ENCODE measurements around the gene VAT1L. TPM values are rescaled to one million over a fixed set of nuclear protein-coding genes. Genes with fewer than 3 reads are reported as not detected.

The VAT1L gene
- total RNA-seq, 1 experiment from 2014 or later: 33.8 TPM

GRCh38 chr16:77873066-77873465 lies 84.7 kb downstream of the VAT1L start:
- no peak overlapping the region for H3T11ph ChIP-seq (ENCODE audit: low read length)
- Mint-ChIP-seq H3K36me3 (ENCODE audit: insufficient read depth in 1 of 3, low read depth in 3 of 3) (peaks cover 8 to 31% (median 10%) of the 10 kb centered on the region in 3 experiments; a peak in 5 of 7 replicates), H3K4me1 (peaks cover 15 to 28% of the 10 kb centered on the region in 2 experiments), H3K9me3 (peaks cover 0 to 3% of the 10 kb centered on the region in 2 experiments; a peak in 1 of 5 replicates), H3K4me3 (no peak overlapping the region), H3K27me3 (ENCODE audit: low read depth) (no peaks in the 10 kb centered on the region; the same call in 1 of the 2 replicates), H3K27ac (no peak overlapping the region)
- no peak for TF ChIP-seq CTCF (conservative IDR thresholded peaks at IDR 0.05)
- no CpG with 5 or more reads among the region's 3 CpGs for WGBS (ENCODE audit: extremely low coverage, insufficient read length, low lambda C conversion rate)
- H2BK20ac ChIP-seq (ENCODE audit: low read depth, low read length, poor library complexity, severe bottlenecking): no peak overlapping the region
- no peak overlapping the region for H2BK12ac ChIP-seq (ENCODE audit: insufficient read length, low read depth, low read length)
- no peak overlapping the region for H3K4ac ChIP-seq (ENCODE audit: low read depth, low read length)
- no peak overlapping the region for H3K4me2 ChIP-seq (ENCODE audit: insufficient read depth, insufficient read length, low read length)
- H3K4me1 ChIP-seq (ENCODE audit: insufficient read depth, low read length): peaks cover 2% of the 10 kb centered on the region; the same call in 1 of the 2 replicates
- H3K14ac ChIP-seq (ENCODE audit: insufficient read depth, low read length): no peak overlapping the region
- H3K79me1 ChIP-seq (ENCODE audit: insufficient read depth, low read depth, low read length, poor library complexity, severe bottlenecking): no peaks in the 10 kb centered on the region
- no peak overlapping the region for H3K23ac ChIP-seq (ENCODE audit: insufficient read length, low read depth, low read length)
- no peak overlapping the region for H4K5ac ChIP-seq (ENCODE audit: insufficient read length, low read depth, low read length)
- H3K79me2 ChIP-seq (ENCODE audit: insufficient read depth, low read length): no peaks in the 10 kb centered on the region
- H4K91ac ChIP-seq (ENCODE audit: insufficient read length, low read depth, low read length): no peak overlapping the region
- no peak overlapping the region for H3K18ac ChIP-seq (ENCODE audit: insufficient read length, low read depth, low read length)
- no peak overlapping the region for H2AFZ ChIP-seq (ENCODE audit: low read length)
- no peak overlapping the region for H2BK5ac ChIP-seq (ENCODE audit: insufficient read length, low read length)
- no peak overlapping the region for H2BK120ac ChIP-seq (ENCODE audit: low read depth, low read length, poor library complexity, severe bottlenecking)
- H3K27me3 ChIP-seq (ENCODE audit: insufficient read depth, low read length): no peaks in the 10 kb centered on the region
- no peak overlapping the region for H3K56ac ChIP-seq (ENCODE audit: insufficient read length, low read depth, low read length)
- H4K20me1 ChIP-seq (ENCODE audit: control insufficient read depth, insufficient read depth, insufficient read length): no peaks in the 10 kb centered on the region
- no peaks in the 10 kb centered on the region for H3K9me3 ChIP-seq (ENCODE audit: control insufficient read depth, low read depth, low read length)
- no peaks in the 10 kb centered on the region for H3K23me2 ChIP-seq (ENCODE audit: insufficient read length, low read depth, low read length, poor library complexity, severe bottlenecking)
- no peak overlapping the region for H3K27ac ChIP-seq (ENCODE audit: insufficient read length, low read depth, low read length)
- no peak overlapping the region for H3K9ac ChIP-seq (ENCODE audit: extremely low read depth, insufficient read length, low read length)
- H2BK15ac ChIP-seq (ENCODE audit: low read depth, low read length): no peak overlapping the region
- no peak overlapping the region for H2AK5ac ChIP-seq (ENCODE audit: insufficient read length, low read length)
- DNase-seq: no peak
- no peak overlapping the region for H4K8ac ChIP-seq (replicated peaks; ENCODE audit: insufficient read length, low read depth, low read length)

All from H9 (cell line).